Liver (tissue), 9 donors: Measurements from ENCODE around the gene DLEC1. TPM values are rescaled to one million over a fixed set of nuclear protein-coding genes. Genes with fewer than 3 reads are reported as not detected.
A peak's percentile ranks its signal among the peaks of the same experiment; 100 is the strongest.

Source experiments
- DNase-seq: peaks from one replicate; pipeline ENCODE4 v3.0.0-alpha.2; 2017; ENCODE audit warnings: low spot score
- H3K27ac ChIP-seq, 2 donors: one replicate each; pipeline ENCODE4 v1.7.0; 2013; ENCODE audit warnings: inconsistent platforms in 2 of 2, low read length in 2 of 2, control low read depth in 1 of 2, low read depth in 1 of 2, mild to moderate bottlenecking in 1 of 2
- H3K27me3 ChIP-seq, 4 donors: one replicate each; pipeline versions ENCODE4 v1.6.1 to v1.7.0; 2013; ENCODE audit warnings: low read length in 3 of 4, inconsistent platforms in 1 of 4, mild to moderate bottlenecking in 1 of 4, moderate library complexity in 1 of 4; ENCODE audit not compliant: control insufficient read depth in 4 of 4, insufficient read depth in 4 of 4
- H3K36me3 ChIP-seq, 4 donors: one replicate each; pipeline versions ENCODE4 v1.6.1 to v1.7.0; 2013; ENCODE audit warnings: low read length in 3 of 4, mild to moderate bottlenecking in 3 of 4, low read depth in 1 of 4, moderate library complexity in 1 of 4; ENCODE audit not compliant: control insufficient read depth in 4 of 4, insufficient read depth in 3 of 4
- H3K4me1 ChIP-seq, 4 donors: one replicate each; pipeline versions ENCODE4 v1.6.1 to v1.7.0; 2013; ENCODE audit warnings: low read length in 3 of 4, mild to moderate bottlenecking in 3 of 4, moderate library complexity in 1 of 4; ENCODE audit not compliant: control insufficient read depth in 4 of 4, insufficient read depth in 4 of 4
- H3K4me3 ChIP-seq, 3 donors: one replicate each; pipeline versions ENCODE4 v1.6.1 to v1.7.0; 2013; ENCODE audit warnings: low read length in 3 of 3, control low read depth in 1 of 3, low read depth in 1 of 3, mild to moderate bottlenecking in 1 of 3
- H3K9ac ChIP-seq, 2 donors: one replicate each; pipeline ENCODE4 v1.7.0; 2013; ENCODE audit warnings: low read length in 2 of 2, mild to moderate bottlenecking in 2 of 2, moderate library complexity in 2 of 2, control low read depth in 1 of 2, low read depth in 1 of 2
- H3K9me3 ChIP-seq, 4 donors: one replicate each; pipeline versions ENCODE4 v1.6.1 to v1.7.0; 2013; ENCODE audit warnings: low read length in 3 of 4; ENCODE audit not compliant: control insufficient read depth in 4 of 4
- ATF3 ChIP-seq: IDR thresholded peaks from 2 replicates; pipeline ENCODE4 v1.6.1; 2016; ENCODE audit warnings: antibody characterized with exemption
- CTCF ChIP-seq: fragments of 150-350 bp; IDR thresholded peaks from 2 replicates; pipeline ENCODE4 v1.5.1; 2017; ENCODE audit warnings: improper control_type of control experiment, low read depth, low read length; ENCODE audit not compliant: missing input control
- EGR1 ChIP-seq, 2 donors: IDR thresholded peaks; 2 replicates each; pipeline ENCODE4 v1.6.1; 2016 to 2018; ENCODE audit warnings: antibody characterized with exemption in 2 of 2, low read depth in 2 of 2
- FOXA1 ChIP-seq: IDR thresholded peaks from 2 replicates; pipeline ENCODE4 v1.6.1; 2016; ENCODE audit warnings: antibody characterized with exemption
- FOXA2 ChIP-seq: IDR thresholded peaks from 2 replicates; pipeline ENCODE4 v1.6.1; 2016; ENCODE audit warnings: antibody characterized with exemption
- GABPA ChIP-seq, 2 donors: IDR thresholded peaks in 1 of 2; conservative IDR thresholded peaks in 1 of 2; 2 replicates each; pipeline ENCODE4 v1.6.1; 2016; ENCODE audit warnings: antibody characterized with exemption in 2 of 2, mild to moderate bottlenecking in 1 of 2, moderate library complexity in 1 of 2
- HNF4A ChIP-seq, 2 donors: conservative IDR thresholded peaks; 2 replicates each; pipeline ENCODE4 v1.6.1; 2016; ENCODE audit warnings: antibody characterized with exemption in 2 of 2, mild to moderate bottlenecking in 2 of 2
- HNF4G ChIP-seq: IDR thresholded peaks from 2 replicates; pipeline ENCODE4 v1.6.1; 2016; ENCODE audit warnings: antibody characterized with exemption
- JUND ChIP-seq, 2 donors: IDR thresholded peaks; 2 replicates each; pipeline ENCODE4 v1.6.1; 2016; ENCODE audit warnings: antibody characterized with exemption in 2 of 2
- MAX ChIP-seq: IDR thresholded peaks from 2 replicates; pipeline ENCODE4 v1.6.1; 2016; ENCODE audit warnings: antibody characterized with exemption
- NR2F2 ChIP-seq: IDR thresholded peaks from 2 replicates; pipeline ENCODE4 v1.6.1; 2016; ENCODE audit warnings: antibody characterized with exemption
- RAD21 ChIP-seq, 2 donors: IDR thresholded peaks; 2 replicates each; pipeline ENCODE4 v1.6.1; 2016; ENCODE audit warnings: antibody characterized with exemption in 2 of 2, mild to moderate bottlenecking in 2 of 2
- RXRA ChIP-seq, 2 donors: IDR thresholded peaks; 2 replicates each; pipeline ENCODE4 v1.6.1; 2017 to 2018; ENCODE audit warnings: antibody characterized with exemption in 2 of 2, mild to moderate bottlenecking in 1 of 2
- SP1 ChIP-seq: IDR thresholded peaks from 2 replicates; pipeline ENCODE4 v1.6.1; 2018; ENCODE audit warnings: antibody characterized with exemption, mild to moderate bottlenecking
- TAF1 ChIP-seq: conservative IDR thresholded peaks from 2 replicates; pipeline ENCODE4 v1.6.1; 2016; ENCODE audit warnings: antibody characterized with exemption, mild to moderate bottlenecking
- YY1 ChIP-seq: IDR thresholded peaks from 2 replicates; pipeline ENCODE4 v1.6.1; 2016; ENCODE audit warnings: antibody characterized with exemption, mild to moderate bottlenecking
- WGBS: extraction: QIAGEN DNeasy Blood & Tissue Kit; methylation state at CpG from one replicate; pipeline ENCODE4 v1.1.7; 2013; 5-methylcytosine and 5-hydroxymethylcytosine counted together
- polyA plus RNA-seq, 2 donors: library from polyadenylated mRNA; stranded (reverse) in 1 of 2; unstranded in 1 of 2; fragments of 200-250 nt in 1 of 2; fragments of >200 nt in 1 of 2; fragmentation: Nextera tagmentation in 1 of 2; extraction: Ambion mirVana in 1 of 2; gene quantifications; one replicate each; pipeline versions ENCODE4 v1.2.1 to v1.2.3, GENCODE V29; 2013 to 2015
- total RNA-seq, 2 donors: library from RNA; depleted of rRNA; stranded (reverse); fragments of >200 nt; gene quantifications; one replicate each; pipeline ENCODE4 v1.2.3, GENCODE V29; 2014
- TF ChIP-seq, protein P1 (sequence below): IDR thresholded peaks from 2 replicates; pipeline ENCODE4 v1.6.1; 2016; ENCODE audit warnings: antibody characterized with exemption
- TF ChIP-seq, protein P2 (sequence below): IDR thresholded peaks from 2 replicates; pipeline ENCODE4 v1.6.1; 2016; ENCODE audit warnings: antibody characterized with exemption, mild to moderate bottlenecking
- donor health status: healthy.
- donor health status: healthy.
- donor health status: healthy.
- donor health status: healthy.
- donor health status: healthy.

The DLEC1 gene
- total and polyA plus RNA-seq, 4 donors = 0.09 to 0.63 (median 0.30) TPM

DNA sequence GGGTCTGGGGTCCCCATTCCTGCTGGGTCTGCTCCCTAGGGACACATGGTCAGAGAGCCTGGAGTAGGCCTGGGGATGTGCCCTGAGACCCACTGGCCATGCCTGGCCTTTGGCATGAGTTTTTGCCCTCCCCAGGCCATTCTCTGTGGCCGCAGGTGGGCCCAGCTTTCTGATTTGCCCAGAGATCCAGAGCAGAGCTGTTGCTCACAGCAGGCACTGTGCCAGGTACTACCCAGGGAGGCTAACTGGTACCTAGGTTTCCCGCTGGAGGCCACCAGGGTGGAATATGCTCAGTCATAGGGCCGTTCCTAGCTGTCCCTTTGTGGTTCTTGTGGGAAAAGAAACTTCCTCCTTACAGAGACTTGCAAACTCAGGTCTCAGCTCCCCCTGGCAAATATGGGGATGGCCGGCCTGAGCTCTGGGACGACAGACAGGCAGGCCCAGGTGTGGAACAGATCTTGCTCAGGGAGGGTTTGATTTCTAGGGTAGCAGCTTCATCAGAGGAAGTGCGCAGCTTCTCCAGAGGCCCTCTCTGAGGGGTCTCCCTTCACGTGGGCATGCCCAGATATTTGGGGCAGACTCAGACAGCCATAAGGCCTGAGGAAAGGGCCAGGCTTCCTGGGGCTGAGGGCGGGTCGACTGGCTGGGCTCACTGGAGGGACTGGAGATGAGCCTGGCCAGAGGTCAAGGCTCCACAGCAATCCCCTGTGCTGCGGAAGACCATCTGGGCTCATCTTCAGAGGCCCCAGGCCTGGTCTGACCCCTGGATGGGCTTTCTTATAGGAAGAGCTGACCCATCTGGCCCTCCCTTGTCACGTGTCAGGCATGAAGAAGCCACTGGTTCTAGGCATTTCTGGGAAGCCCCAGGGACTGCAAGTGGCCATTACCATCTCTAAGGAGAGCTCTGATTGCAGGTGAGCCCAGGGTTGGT, 69.9 kb downstream of the DLEC1 start:
- no peaks in the 10 kb centered on the region for H3K4me1 ChIP-seq
- peak; percentile 28 for DNase-seq
- WGBS = 85% methylated on average over 11 of the region's 11 CpGs
- no peaks in the 10 kb centered on the region for H3K36me3 ChIP-seq
- no peak overlapping the region for H3K9ac ChIP-seq
- H3K4me3 ChIP-seq = no peak overlapping the region
- TF ChIP-seq HNF4A (conservative IDR thresholded peaks at IDR 0.05) (no peak), HNF4G (no peak), RXRA (IDR thresholded peaks at IDR 0.05) (no peak), NR2F2 (no peak), YY1 (no peak), GABPA (IDR thresholded peaks at IDR 0.05 in 1 of 2, conservative IDR thresholded peaks at IDR 0.05 in 1 of 2) (no peak), JUND (IDR thresholded peaks at IDR 0.05) (no peak), RAD21 (IDR thresholded peaks at IDR 0.05) (no peak), FOXA1 (no peak), ATF3 (no peak), EGR1 (IDR thresholded peaks at IDR 0.05; ENCODE audit: low read depth in 2 of 2) (no peak), MAX (no peak), FOXA2 (no peak), TAF1 (no peak), CTCF (no peak), SP1 (no peak)
- TF ChIP-seq, protein P1, sequence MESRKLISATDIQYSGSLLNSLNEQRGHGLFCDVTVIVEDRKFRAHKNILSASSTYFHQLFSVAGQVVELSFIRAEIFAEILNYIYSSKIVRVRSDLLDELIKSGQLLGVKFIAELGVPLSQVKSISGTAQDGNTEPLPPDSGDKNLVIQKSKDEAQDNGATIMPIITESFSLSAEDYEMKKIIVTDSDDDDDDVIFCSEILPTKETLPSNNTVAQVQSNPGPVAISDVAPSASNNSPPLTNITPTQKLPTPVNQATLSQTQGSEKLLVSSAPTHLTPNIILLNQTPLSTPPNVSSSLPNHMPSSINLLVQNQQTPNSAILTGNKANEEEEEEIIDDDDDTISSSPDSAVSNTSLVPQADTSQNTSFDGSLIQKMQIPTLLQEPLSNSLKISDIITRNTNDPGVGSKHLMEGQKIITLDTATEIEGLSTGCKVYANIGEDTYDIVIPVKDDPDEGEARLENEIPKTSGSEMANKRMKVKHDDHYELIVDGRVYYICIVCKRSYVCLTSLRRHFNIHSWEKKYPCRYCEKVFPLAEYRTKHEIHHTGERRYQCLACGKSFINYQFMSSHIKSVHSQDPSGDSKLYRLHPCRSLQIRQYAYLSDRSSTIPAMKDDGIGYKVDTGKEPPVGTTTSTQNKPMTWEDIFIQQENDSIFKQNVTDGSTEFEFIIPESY = no peak
- TF ChIP-seq, protein P2, sequence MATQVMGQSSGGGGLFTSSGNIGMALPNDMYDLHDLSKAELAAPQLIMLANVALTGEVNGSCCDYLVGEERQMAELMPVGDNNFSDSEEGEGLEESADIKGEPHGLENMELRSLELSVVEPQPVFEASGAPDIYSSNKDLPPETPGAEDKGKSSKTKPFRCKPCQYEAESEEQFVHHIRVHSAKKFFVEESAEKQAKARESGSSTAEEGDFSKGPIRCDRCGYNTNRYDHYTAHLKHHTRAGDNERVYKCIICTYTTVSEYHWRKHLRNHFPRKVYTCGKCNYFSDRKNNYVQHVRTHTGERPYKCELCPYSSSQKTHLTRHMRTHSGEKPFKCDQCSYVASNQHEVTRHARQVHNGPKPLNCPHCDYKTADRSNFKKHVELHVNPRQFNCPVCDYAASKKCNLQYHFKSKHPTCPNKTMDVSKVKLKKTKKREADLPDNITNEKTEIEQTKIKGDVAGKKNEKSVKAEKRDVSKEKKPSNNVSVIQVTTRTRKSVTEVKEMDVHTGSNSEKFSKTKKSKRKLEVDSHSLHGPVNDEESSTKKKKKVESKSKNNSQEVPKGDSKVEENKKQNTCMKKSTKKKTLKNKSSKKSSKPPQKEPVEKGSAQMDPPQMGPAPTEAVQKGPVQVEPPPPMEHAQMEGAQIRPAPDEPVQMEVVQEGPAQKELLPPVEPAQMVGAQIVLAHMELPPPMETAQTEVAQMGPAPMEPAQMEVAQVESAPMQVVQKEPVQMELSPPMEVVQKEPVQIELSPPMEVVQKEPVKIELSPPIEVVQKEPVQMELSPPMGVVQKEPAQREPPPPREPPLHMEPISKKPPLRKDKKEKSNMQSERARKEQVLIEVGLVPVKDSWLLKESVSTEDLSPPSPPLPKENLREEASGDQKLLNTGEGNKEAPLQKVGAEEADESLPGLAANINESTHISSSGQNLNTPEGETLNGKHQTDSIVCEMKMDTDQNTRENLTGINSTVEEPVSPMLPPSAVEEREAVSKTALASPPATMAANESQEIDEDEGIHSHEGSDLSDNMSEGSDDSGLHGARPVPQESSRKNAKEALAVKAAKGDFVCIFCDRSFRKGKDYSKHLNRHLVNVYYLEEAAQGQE = no peak
- H3K27me3 ChIP-seq = no peaks in the 10 kb centered on the region
- H3K9me3 ChIP-seq = peaks cover 0 to 6% (median 1%) of the 10 kb centered on the region in 4 donors
- no peak overlapping the region for H3K27ac ChIP-seq
